Fibroblast of lung (primary cell): ENCODE measurements around the gene C15orf40. TPM values are rescaled to one million over a fixed set of nuclear protein-coding genes. Genes with fewer than 3 reads are reported as not detected.

Experiments
- DNase-seq, 2 donors: peaks; one replicate each; pipeline versions ENCODE4 v3.0.0 to v3.0.0-alpha.2; 2010; ENCODE audit warnings: low read depth in 2 of 2
- H2AFZ ChIP-seq: 2 replicates; pipeline ENCODE4 v1.5.1; 2012; ENCODE audit warnings: low read length, control low read depth, inconsistent platforms
- H3K27ac ChIP-seq: 2 replicates; pipeline ENCODE4 v1.5.1; 2011; ENCODE audit warnings: low read length, control low read depth; ENCODE audit not compliant: insufficient read depth
- H3K27me3 ChIP-seq: 2 replicates; pipeline ENCODE4 v1.5.1; 2011; ENCODE audit warnings: mild to moderate bottlenecking, low read length; ENCODE audit not compliant: control insufficient read depth, insufficient read depth
- H3K36me3 ChIP-seq: 2 replicates; pipeline ENCODE4 v1.5.1; 2011; ENCODE audit warnings: low read length; ENCODE audit not compliant: control insufficient read depth, insufficient read depth
- H3K4me1 ChIP-seq: 2 replicates; pipeline ENCODE4 v1.5.1; 2011; ENCODE audit warnings: low read length; ENCODE audit not compliant: control insufficient read depth, insufficient read depth; ENCODE audit errors: extremely low read depth
- H3K4me2 ChIP-seq: 2 replicates; pipeline ENCODE4 v1.5.1; 2011; ENCODE audit warnings: low read length, control low read depth; ENCODE audit not compliant: insufficient read depth; ENCODE audit errors: extremely low read depth
- H3K4me3 ChIP-seq, 4 experiments: fragments of 200-600 bp in 1 of 4; sonication (generic) in 1 of 4; replicated peaks in 1 of 4; 2 replicates each; pipeline ENCODE4 v1.5.1; 2011 to 2016; ENCODE audit warnings: low read length in 4 of 4, low read depth in 3 of 4, mild to moderate bottlenecking in 3 of 4, control low read depth in 2 of 4, inconsistent platforms in 1 of 4, mixed read lengths in 1 of 4; ENCODE audit not compliant: insufficient read depth in 1 of 4; ENCODE audit errors: control extremely low read depth in 1 of 4
- H3K79me2 ChIP-seq: 2 replicates; pipeline ENCODE4 v1.5.1; 2012; ENCODE audit warnings: mild to moderate bottlenecking, low read length, inconsistent platforms; ENCODE audit not compliant: control insufficient read depth, insufficient read depth
- H3K9ac ChIP-seq: 2 replicates; pipeline ENCODE4 v1.5.1; 2011; ENCODE audit warnings: mild to moderate bottlenecking, low read length, control low read depth; ENCODE audit not compliant: insufficient read depth
- H3K9me3 ChIP-seq: 2 replicates; pipeline ENCODE4 v1.5.1; 2012; ENCODE audit warnings: low read depth, low read length; ENCODE audit not compliant: control insufficient read depth, insufficient read depth
- H4K20me1 ChIP-seq: 2 replicates; pipeline ENCODE4 v1.5.1; 2011; ENCODE audit warnings: low read length; ENCODE audit not compliant: control insufficient read depth, insufficient read depth; ENCODE audit errors: extremely low read depth
- CTCF ChIP-seq, 2 donors: IDR thresholded peaks in 1 of 2; conservative IDR thresholded peaks in 1 of 2; 1 replicate in 1 of 2; 2 replicates in 1 of 2; pipeline ENCODE4 v1.5.1; 2011 to 2012; ENCODE audit warnings: low read length in 2 of 2, control low read depth in 1 of 2, inconsistent platforms in 1 of 2, low read depth in 1 of 2, mild to moderate bottlenecking in 1 of 2
- EZH2 ChIP-seq: IDR thresholded peaks from 2 replicates; pipeline ENCODE4 v1.5.1; 2012; ENCODE audit warnings: low read length, control low read depth, mild to moderate bottlenecking; ENCODE audit errors: missing control alignments
- polyA plus RNA-seq, 2 donors: library from polyadenylated mRNA; depleted of rRNA in 1 of 2; stranded (reverse) in 1 of 2; unstranded in 1 of 2; fragments of >200 nt; gene quantifications; 2 replicates each; pipeline ENCODE4 v1.2.1, GENCODE V29; 2011 to 2012; ENCODE audit warnings: missing spikeins in 1 of 2
- total RNA-seq: library from RNA; depleted of rRNA; stranded (reverse); fragments of >200 nt; gene quantifications from 2 replicates; pipeline ENCODE4 v1.2.1, GENCODE V29; 2014

C15orf40 gene
- total and polyA plus RNA-seq, 2 donors (not counting 1 experiment from before 2014, with no cell fraction given), result 12.6 to 20.7 TPM

- TF ChIP-seq CTCF (conservative IDR thresholded peaks at IDR 0.05 in 1 of 2, IDR thresholded peaks at IDR 0.05 in 1 of 2; ENCODE audit: low read depth in 1 of 2, low read length in 2 of 2), result no peak
- no peak for TF ChIP-seq EZH2
- Histone ChIP-seq H3K36me3 (no peaks in the 10 kb centered on the region), H3K27ac (no peak overlapping the region), H3K4me1 (no peaks in the 10 kb centered on the region), H3K79me2 (no peaks in the 10 kb centered on the region), H2AFZ (no peak overlapping the region), H3K9me3 (no peaks in the 10 kb centered on the region), H3K4me3 (no peak overlapping the region), H3K4me2 (no peak overlapping the region), H3K27me3 (no peaks in the 10 kb centered on the region), H4K20me1 (no peaks in the 10 kb centered on the region), H3K9ac (no peak overlapping the region)
- no peak for DNase-seq
Observed at GRCh38 chr15:82995076-82995475, 16.4 kb downstream of the C15orf40 start.

GRCh38 chr15:82993144-82993543 lies 18.3 kb downstream of the C15orf40 start:
- Histone ChIP-seq H3K4me1 (no peaks in the 10 kb centered on the region), H4K20me1 (no peaks in the 10 kb centered on the region), H3K36me3 (no peaks in the 10 kb centered on the region), H3K27me3 (no peaks in the 10 kb centered on the region), H3K4me2 (no peak overlapping the region), H3K9me3 (no peaks in the 10 kb centered on the region), H3K79me2 (no peaks in the 10 kb centered on the region), H3K4me3 (no peak overlapping the region), H3K9ac (no peak overlapping the region), H2AFZ (no peak overlapping the region), H3K27ac (no peak overlapping the region)
- TF ChIP-seq EZH2, result no peak
- no peak for TF ChIP-seq CTCF (conservative IDR thresholded peaks at IDR 0.05 in 1 of 2, IDR thresholded peaks at IDR 0.05 in 1 of 2; ENCODE audit: low read depth in 1 of 2, low read length in 2 of 2)
- DNase-seq, result no peak

- Histone ChIP-seq H3K4me2 (no peak overlapping the region), H4K20me1 (no peaks in the 10 kb centered on the region), H3K79me2 (peaks cover 2% of the 10 kb centered on the region), H3K27me3 (no peaks in the 10 kb centered on the region), H3K4me3 (no peak overlapping the region), H3K36me3 (no peaks in the 10 kb centered on the region), H3K4me1 (no peaks in the 10 kb centered on the region), H3K27ac (no peak overlapping the region), H3K9me3 (no peaks in the 10 kb centered on the region), H2AFZ (no peak overlapping the region), H3K9ac (no peak overlapping the region)
- no peak for TF ChIP-seq EZH2
- no peak for TF ChIP-seq CTCF (conservative IDR thresholded peaks at IDR 0.05 in 1 of 2, IDR thresholded peaks at IDR 0.05 in 1 of 2; ENCODE audit: low read depth in 1 of 2, low read length in 2 of 2)
- DNase-seq, result no peak
Observed at GRCh38 chr15:82992436-82992998, 18.9 kb downstream of the C15orf40 start.
